Liver (tissue), 9 donors: Measurements from ENCODE around the gene ASS1. TPM values are rescaled to one million over a fixed set of nuclear protein-coding genes. Genes with fewer than 3 reads are reported as not detected.

Experiments
- DNase-seq: peaks from one replicate; pipeline ENCODE4 v3.0.0-alpha.2; 2017; ENCODE audit warnings: low spot score
- H3K27ac ChIP-seq, 2 donors: one replicate each; pipeline ENCODE4 v1.7.0; 2013; ENCODE audit warnings: inconsistent platforms in 2 of 2, low read length in 2 of 2, control low read depth in 1 of 2, low read depth in 1 of 2, mild to moderate bottlenecking in 1 of 2
- H3K27me3 ChIP-seq, 4 donors: one replicate each; pipeline versions ENCODE4 v1.6.1 to v1.7.0; 2013; ENCODE audit warnings: low read length in 3 of 4, inconsistent platforms in 1 of 4, mild to moderate bottlenecking in 1 of 4, moderate library complexity in 1 of 4; ENCODE audit not compliant: control insufficient read depth in 4 of 4, insufficient read depth in 4 of 4
- H3K36me3 ChIP-seq, 4 donors: one replicate each; pipeline versions ENCODE4 v1.6.1 to v1.7.0; 2013; ENCODE audit warnings: low read length in 3 of 4, mild to moderate bottlenecking in 3 of 4, low read depth in 1 of 4, moderate library complexity in 1 of 4; ENCODE audit not compliant: control insufficient read depth in 4 of 4, insufficient read depth in 3 of 4
- H3K4me1 ChIP-seq, 4 donors: one replicate each; pipeline versions ENCODE4 v1.6.1 to v1.7.0; 2013; ENCODE audit warnings: low read length in 3 of 4, mild to moderate bottlenecking in 3 of 4, moderate library complexity in 1 of 4; ENCODE audit not compliant: control insufficient read depth in 4 of 4, insufficient read depth in 4 of 4
- H3K4me3 ChIP-seq, 3 donors: one replicate each; pipeline versions ENCODE4 v1.6.1 to v1.7.0; 2013; ENCODE audit warnings: low read length in 3 of 3, control low read depth in 1 of 3, low read depth in 1 of 3, mild to moderate bottlenecking in 1 of 3
- H3K9ac ChIP-seq, 2 donors: one replicate each; pipeline ENCODE4 v1.7.0; 2013; ENCODE audit warnings: low read length in 2 of 2, mild to moderate bottlenecking in 2 of 2, moderate library complexity in 2 of 2, control low read depth in 1 of 2, low read depth in 1 of 2
- H3K9me3 ChIP-seq, 4 donors: one replicate each; pipeline versions ENCODE4 v1.6.1 to v1.7.0; 2013; ENCODE audit warnings: low read length in 3 of 4; ENCODE audit not compliant: control insufficient read depth in 4 of 4
- ATF3 ChIP-seq: IDR thresholded peaks from 2 replicates; pipeline ENCODE4 v1.6.1; 2016; ENCODE audit warnings: antibody characterized with exemption
- EGR1 ChIP-seq, 2 donors: IDR thresholded peaks; 2 replicates each; pipeline ENCODE4 v1.6.1; 2016 to 2018; ENCODE audit warnings: antibody characterized with exemption in 2 of 2, low read depth in 2 of 2
- FOXA1 ChIP-seq: IDR thresholded peaks from 2 replicates; pipeline ENCODE4 v1.6.1; 2016; ENCODE audit warnings: antibody characterized with exemption
- FOXA2 ChIP-seq: IDR thresholded peaks from 2 replicates; pipeline ENCODE4 v1.6.1; 2016; ENCODE audit warnings: antibody characterized with exemption
- GABPA ChIP-seq, 2 donors: IDR thresholded peaks in 1 of 2; conservative IDR thresholded peaks in 1 of 2; 2 replicates each; pipeline ENCODE4 v1.6.1; 2016; ENCODE audit warnings: antibody characterized with exemption in 2 of 2, mild to moderate bottlenecking in 1 of 2, moderate library complexity in 1 of 2
- HNF4A ChIP-seq, 2 donors: conservative IDR thresholded peaks; 2 replicates each; pipeline ENCODE4 v1.6.1; 2016; ENCODE audit warnings: antibody characterized with exemption in 2 of 2, mild to moderate bottlenecking in 2 of 2
- HNF4G ChIP-seq: IDR thresholded peaks from 2 replicates; pipeline ENCODE4 v1.6.1; 2016; ENCODE audit warnings: antibody characterized with exemption
- JUND ChIP-seq, 2 donors: IDR thresholded peaks; 2 replicates each; pipeline ENCODE4 v1.6.1; 2016; ENCODE audit warnings: antibody characterized with exemption in 2 of 2
- NR2F2 ChIP-seq: IDR thresholded peaks from 2 replicates; pipeline ENCODE4 v1.6.1; 2016; ENCODE audit warnings: antibody characterized with exemption
- RAD21 ChIP-seq, 2 donors: IDR thresholded peaks; 2 replicates each; pipeline ENCODE4 v1.6.1; 2016; ENCODE audit warnings: antibody characterized with exemption in 2 of 2, mild to moderate bottlenecking in 2 of 2
- REST ChIP-seq: IDR thresholded peaks from 2 replicates; pipeline ENCODE4 v1.6.1; 2016; ENCODE audit warnings: antibody characterized with exemption, mild to moderate bottlenecking
- RXRA ChIP-seq, 2 donors: IDR thresholded peaks; 2 replicates each; pipeline ENCODE4 v1.6.1; 2017 to 2018; ENCODE audit warnings: antibody characterized with exemption in 2 of 2, mild to moderate bottlenecking in 1 of 2
- SP1 ChIP-seq: IDR thresholded peaks from 2 replicates; pipeline ENCODE4 v1.6.1; 2018; ENCODE audit warnings: antibody characterized with exemption, mild to moderate bottlenecking
- TAF1 ChIP-seq: conservative IDR thresholded peaks from 2 replicates; pipeline ENCODE4 v1.6.1; 2016; ENCODE audit warnings: antibody characterized with exemption, mild to moderate bottlenecking
- YY1 ChIP-seq: IDR thresholded peaks from 2 replicates; pipeline ENCODE4 v1.6.1; 2016; ENCODE audit warnings: antibody characterized with exemption, mild to moderate bottlenecking
- WGBS: extraction: QIAGEN DNeasy Blood & Tissue Kit; methylation state at CpG from one replicate; pipeline ENCODE4 v1.1.7; 2013; 5-methylcytosine and 5-hydroxymethylcytosine counted together
- polyA plus RNA-seq, 2 donors: library from polyadenylated mRNA; stranded (reverse) in 1 of 2; unstranded in 1 of 2; fragments of 200-250 nt in 1 of 2; fragments of >200 nt in 1 of 2; fragmentation: Nextera tagmentation in 1 of 2; extraction: Ambion mirVana in 1 of 2; gene quantifications; one replicate each; pipeline versions ENCODE4 v1.2.1 to v1.2.3, GENCODE V29; 2013 to 2015
- total RNA-seq, 2 donors: library from RNA; depleted of rRNA; stranded (reverse); fragments of >200 nt; gene quantifications; one replicate each; pipeline ENCODE4 v1.2.3, GENCODE V29; 2014
- TF ChIP-seq, protein P1 (sequence below): IDR thresholded peaks from 2 replicates; pipeline ENCODE4 v1.6.1; 2016; ENCODE audit warnings: antibody characterized with exemption
- TF ChIP-seq, protein P2 (sequence below): fragments of 150-350 bp; IDR thresholded peaks from 2 replicates; pipeline ENCODE4 v1.5.1; 2017; ENCODE audit warnings: improper control_type of control experiment, low read depth, low read length; ENCODE audit not compliant: missing input control
- TF ChIP-seq, protein P3 (sequence below): IDR thresholded peaks from 2 replicates; pipeline ENCODE4 v1.6.1; 2016; ENCODE audit warnings: antibody characterized with exemption
- donor health status: healthy.
- donor health status: healthy.
- donor health status: healthy.
- donor health status: healthy.
- donor health status: healthy.

The ASS1 gene
- total and polyA plus RNA-seq, 4 donors = 396 to 711 (median 533) TPM

GRCh38 chr9:130499804-130500263 lies 55.1 kb downstream of the ASS1 start:
- peak overlapping the region; percentile 88 to 97 for H3K27ac ChIP-seq
- no peak for DNase-seq
- H3K9ac ChIP-seq = peak overlapping the region; percentile 45 to 73
- H3K9me3 ChIP-seq = peaks cover 0 to 2% (median 1%) of the 10 kb centered on the region in 4 donors
- peaks cover 10 to 41% (median 25%) of the 10 kb centered on the region in 4 donors for H3K4me1 ChIP-seq
- H3K4me3 ChIP-seq = no peak overlapping the region
- WGBS = 39% methylated on average over 7 of the region's 7 CpGs
- H3K27me3 ChIP-seq = no peaks in the 10 kb centered on the region
- TF ChIP-seq SP1 (peak; percentile 96), FOXA2 (peak; percentile 87), JUND (IDR thresholded peaks at IDR 0.05) (peak; percentile 98 to 99), YY1 (peak; percentile 84), ATF3 (peak; percentile 98), GABPA (IDR thresholded peaks at IDR 0.05 in 1 of 2, conservative IDR thresholded peaks at IDR 0.05 in 1 of 2) (peak in 1 of 2 donors; percentile 51), TAF1 (no peak), HNF4G (peak; percentile 94), NR2F2 (no peak), HNF4A (conservative IDR thresholded peaks at IDR 0.05) (peak; percentile 95 to 97), REST (peak; percentile 82), EGR1 (IDR thresholded peaks at IDR 0.05; ENCODE audit: low read depth in 2 of 2) (peak in 1 of 2 donors; percentile 55), RXRA (IDR thresholded peaks at IDR 0.05) (peak; percentile 94 to 96), RAD21 (IDR thresholded peaks at IDR 0.05) (peak; percentile 69 to 73), FOXA1 (peak; percentile 86)
- TF ChIP-seq, protein P1, sequence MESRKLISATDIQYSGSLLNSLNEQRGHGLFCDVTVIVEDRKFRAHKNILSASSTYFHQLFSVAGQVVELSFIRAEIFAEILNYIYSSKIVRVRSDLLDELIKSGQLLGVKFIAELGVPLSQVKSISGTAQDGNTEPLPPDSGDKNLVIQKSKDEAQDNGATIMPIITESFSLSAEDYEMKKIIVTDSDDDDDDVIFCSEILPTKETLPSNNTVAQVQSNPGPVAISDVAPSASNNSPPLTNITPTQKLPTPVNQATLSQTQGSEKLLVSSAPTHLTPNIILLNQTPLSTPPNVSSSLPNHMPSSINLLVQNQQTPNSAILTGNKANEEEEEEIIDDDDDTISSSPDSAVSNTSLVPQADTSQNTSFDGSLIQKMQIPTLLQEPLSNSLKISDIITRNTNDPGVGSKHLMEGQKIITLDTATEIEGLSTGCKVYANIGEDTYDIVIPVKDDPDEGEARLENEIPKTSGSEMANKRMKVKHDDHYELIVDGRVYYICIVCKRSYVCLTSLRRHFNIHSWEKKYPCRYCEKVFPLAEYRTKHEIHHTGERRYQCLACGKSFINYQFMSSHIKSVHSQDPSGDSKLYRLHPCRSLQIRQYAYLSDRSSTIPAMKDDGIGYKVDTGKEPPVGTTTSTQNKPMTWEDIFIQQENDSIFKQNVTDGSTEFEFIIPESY = peak; percentile 73
- TF ChIP-seq, protein P2, sequence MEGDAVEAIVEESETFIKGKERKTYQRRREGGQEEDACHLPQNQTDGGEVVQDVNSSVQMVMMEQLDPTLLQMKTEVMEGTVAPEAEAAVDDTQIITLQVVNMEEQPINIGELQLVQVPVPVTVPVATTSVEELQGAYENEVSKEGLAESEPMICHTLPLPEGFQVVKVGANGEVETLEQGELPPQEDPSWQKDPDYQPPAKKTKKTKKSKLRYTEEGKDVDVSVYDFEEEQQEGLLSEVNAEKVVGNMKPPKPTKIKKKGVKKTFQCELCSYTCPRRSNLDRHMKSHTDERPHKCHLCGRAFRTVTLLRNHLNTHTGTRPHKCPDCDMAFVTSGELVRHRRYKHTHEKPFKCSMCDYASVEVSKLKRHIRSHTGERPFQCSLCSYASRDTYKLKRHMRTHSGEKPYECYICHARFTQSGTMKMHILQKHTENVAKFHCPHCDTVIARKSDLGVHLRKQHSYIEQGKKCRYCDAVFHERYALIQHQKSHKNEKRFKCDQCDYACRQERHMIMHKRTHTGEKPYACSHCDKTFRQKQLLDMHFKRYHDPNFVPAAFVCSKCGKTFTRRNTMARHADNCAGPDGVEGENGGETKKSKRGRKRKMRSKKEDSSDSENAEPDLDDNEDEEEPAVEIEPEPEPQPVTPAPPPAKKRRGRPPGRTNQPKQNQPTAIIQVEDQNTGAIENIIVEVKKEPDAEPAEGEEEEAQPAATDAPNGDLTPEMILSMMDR = no peak
- TF ChIP-seq, protein P3, sequence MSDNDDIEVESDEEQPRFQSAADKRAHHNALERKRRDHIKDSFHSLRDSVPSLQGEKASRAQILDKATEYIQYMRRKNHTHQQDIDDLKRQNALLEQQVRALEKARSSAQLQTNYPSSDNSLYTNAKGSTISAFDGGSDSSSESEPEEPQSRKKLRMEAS = peak; percentile 96
- peaks cover 0 to 23% (median 9%) of the 10 kb centered on the region in 4 donors for H3K36me3 ChIP-seq
